ENCODE measurements around the gene EXOSC7.
"Not testable (repeated sequence)": the region's sequence is repeated elsewhere in the genome, so short reads cannot be mapped to it uniquely, and the experiment has no call there.

The EXOSC7 gene

GRCh38 chr3:44976002-44976815 lies at the start of gene EXOSC7, which contains the start of gene ZDHHC3:
Gene EXOSC7, plus strand, starts transcription at chr3:44976244. Its CDS starts 34 bp downstream, at chr3:44976278.
Gene ZDHHC3, minus strand, starts transcription at chr3:44976174. Its CDS starts 16,738 bp downstream, at chr3:44959436.
- peak within 1 kb of the TSS; percentile 79 for H3K27ac ChIP-seq
- peak; percentile 57 for DNase-seq (ENCODE audit: low read depth, low spot score)

- H3K27ac ChIP-seq: no peak overlapping the region
- no peak for DNase-seq (ENCODE audit: low read depth, low spot score)
Measured at GRCh38 chr3:44926921-44927320, 49.1 kb upstream of the EXOSC7 start.

DNA sequence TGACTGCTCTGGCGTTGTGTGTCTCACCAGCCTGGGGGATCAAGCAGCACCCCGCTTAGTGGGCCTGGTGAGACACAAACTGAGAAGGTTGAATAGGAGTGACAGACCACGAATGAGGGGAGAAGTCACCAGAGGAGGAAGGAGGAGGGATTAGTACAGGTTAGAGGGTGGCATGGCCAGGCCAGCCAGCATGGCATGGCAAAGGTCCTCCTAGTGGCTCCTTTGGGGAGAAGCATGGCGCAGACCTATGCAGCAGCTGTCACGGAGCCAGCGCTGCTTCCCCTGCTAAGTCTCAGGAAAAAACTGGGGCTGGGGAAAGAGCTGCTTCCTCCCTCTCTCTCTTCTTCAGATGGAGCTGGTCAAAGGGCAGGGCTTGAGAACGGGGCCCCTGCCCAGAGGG lies 48.7 kb upstream of the EXOSC7 start:
- DNase-seq (ENCODE audit: low read depth, low spot score): no peak
- no peak overlapping the region for H3K27ac ChIP-seq

DNA sequence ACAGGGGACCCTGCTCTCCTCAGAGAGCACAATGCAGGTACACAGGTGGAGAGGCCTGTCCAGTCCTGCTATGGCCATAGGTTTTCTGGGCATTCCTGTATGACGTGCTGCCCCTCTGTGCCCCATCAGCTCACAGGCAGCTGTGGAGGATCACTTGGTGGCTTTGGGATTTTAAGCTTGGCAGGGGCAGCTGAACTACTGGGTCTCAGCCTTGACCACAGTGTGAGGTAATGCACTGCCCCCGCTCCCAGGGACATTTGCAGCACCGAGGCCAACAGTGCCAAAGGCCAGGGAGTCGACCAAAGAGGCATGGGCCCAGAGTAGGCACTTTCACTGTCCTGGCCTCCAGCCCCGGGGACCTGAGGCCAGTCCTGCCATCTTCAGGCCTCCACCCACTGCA lies 46.3 kb upstream of the EXOSC7 start:
- no peak overlapping the region for H3K27ac ChIP-seq

GRCh38 chr3:44930911-44931310 lies 45.1 kb upstream of the EXOSC7 start:
- H3K27ac ChIP-seq: no peak overlapping the region
- no peak for DNase-seq (ENCODE audit: low read depth, low spot score)

More for the DNA sequence above, 46.3 kb upstream of the EXOSC7 start:
- no peak for DNase-seq (ENCODE audit: low read depth, low spot score)

DNA sequence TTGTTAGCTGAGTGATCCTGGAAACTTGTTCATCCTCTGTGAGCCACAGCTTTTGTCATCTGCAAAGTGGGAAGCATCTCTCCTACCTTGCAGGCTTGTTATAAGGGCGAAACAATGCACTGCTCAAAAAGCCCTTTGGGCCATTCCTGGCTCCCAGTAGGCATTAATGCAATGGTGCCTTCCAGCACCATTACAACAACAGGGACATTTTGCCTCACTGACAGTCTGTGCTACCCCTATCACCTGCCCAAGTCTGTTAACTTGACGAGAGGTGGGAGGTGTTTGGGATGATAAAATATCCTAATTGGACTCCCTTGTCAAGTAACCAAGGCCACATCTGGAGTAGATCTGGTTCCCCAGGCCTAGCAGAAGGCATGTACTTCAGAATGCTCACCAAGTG lies 44.3 kb upstream of the EXOSC7 start:
- no peak overlapping the region for H3K27ac ChIP-seq
- no peak for DNase-seq (ENCODE audit: low read depth, low spot score)

DNA sequence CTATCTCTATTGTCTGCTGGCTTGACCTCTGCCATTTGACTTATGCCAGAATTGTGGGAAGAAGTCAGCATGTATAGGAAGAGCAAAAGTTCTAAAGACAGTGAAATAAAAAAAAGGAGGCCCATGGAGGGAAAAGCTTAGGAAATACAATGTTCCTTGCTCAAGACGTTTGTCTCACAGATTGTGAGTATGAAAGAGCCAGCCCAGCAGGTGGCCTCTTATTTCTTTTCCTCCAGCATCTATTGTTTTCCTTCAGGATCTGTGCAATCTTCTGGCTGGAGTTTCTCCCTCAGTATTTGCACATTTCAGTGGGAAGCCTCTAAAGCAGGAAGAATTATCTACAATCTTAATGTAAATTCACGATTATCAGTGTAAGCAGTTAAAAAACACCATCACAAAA lies 43.8 kb upstream of the EXOSC7 start:
- DNase-seq (ENCODE audit: low read depth, low spot score): no peak
- H3K27ac ChIP-seq: no peak overlapping the region

DNA sequence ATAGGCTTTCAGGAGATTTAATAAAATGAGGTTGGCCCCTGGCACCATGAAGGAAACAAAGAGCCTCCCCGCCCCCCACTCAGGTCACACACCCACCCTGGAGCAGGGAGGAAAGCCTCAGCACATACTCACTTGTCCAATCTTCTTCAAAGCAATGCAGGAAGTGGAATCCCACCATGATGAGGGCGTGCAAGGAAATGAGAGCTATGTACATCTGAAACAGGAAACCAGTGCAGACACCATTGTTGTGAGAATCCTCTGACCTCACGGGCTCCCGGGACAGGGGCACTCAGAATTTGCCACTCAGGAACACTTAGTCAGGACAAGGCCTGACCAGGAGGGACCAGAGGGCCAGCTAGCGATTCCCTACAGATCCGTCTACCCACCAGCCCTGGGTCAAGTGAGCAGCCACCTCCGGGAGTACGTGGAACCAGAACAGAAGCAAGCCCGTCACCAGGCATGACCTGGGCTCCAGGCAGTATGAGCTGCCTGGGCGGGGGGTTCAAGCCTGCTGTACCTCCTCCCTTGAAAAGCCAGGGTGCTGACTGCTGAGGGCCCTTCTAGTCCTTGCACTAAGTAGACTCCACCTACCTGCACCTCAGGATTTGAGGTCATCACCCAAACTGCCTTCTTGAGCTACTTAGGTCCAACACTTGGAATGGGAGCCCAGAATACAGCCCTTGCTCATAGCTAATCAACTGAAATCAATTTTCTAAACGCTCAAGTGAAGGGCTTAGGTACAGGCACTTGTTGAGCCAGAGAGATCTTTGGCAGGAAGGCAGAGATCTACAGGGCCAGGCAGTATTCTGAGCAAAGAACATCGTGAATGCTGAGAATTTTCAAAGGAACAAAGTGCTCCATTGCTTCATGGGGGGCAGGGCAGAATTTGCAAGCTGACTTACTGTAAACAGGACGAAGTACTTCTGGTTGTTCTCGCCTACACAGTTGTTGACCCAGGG lies 42.8 kb upstream of the EXOSC7 start:
- no peak for DNase-seq (ENCODE audit: low read depth, low spot score)
- no peak overlapping the region for H3K27ac ChIP-seq

DNA sequence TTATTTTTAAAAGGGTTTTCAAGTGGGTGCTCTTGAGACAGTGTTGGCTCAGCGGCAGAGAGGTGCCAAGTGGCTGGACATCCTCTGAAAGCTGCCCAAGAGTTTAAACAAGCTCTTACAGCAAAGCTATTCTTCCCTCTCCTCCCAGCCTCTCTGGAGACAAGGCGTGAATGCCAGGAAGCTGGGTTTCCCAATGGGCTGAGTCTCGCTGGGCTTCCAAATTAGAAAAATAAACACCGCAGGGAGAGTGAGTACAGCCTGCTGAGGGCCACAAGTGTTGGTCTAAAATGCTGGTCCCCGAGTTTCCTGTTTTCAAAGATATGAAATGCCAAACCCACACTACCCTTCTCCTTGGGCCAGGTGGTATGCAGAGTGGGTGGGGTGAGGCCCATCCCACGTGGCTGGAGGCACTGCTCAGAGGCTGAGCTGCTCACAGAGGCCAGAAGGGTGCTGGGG lies 36.4 kb upstream of the EXOSC7 start:
- no peak overlapping the region for H3K27ac ChIP-seq
- DNase-seq (ENCODE audit: low read depth, low spot score): no peak

GRCh38 chr3:44942202-44942921 lies 33.7 kb upstream of the EXOSC7 start:
- H3K27ac ChIP-seq: peak overlapping the region; percentile 19
- DNase-seq (ENCODE audit: low read depth, low spot score): no peak

DNA sequence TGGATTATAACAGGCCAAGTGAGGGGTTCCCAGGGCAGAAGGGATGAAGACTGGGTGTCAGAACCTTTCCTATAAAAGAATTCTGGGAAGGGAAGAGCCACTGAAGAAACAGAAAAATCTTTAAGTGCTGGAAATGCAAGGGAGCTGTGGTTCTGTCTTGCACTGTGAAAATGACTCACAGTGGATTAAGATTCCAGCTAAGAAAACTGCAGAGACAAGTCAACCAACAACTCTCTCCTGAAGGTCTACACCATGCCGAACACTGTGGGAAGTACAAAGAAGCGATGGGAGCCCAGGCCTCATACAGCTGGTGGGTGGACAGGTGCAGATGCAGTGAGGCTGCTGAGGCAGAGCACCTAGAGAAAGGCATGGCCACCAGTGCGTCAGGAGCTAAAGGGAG lies 27.8 kb upstream of the EXOSC7 start:
- no peak for DNase-seq (ENCODE audit: low read depth, low spot score)
- no peak overlapping the region for H3K27ac ChIP-seq

DNA sequence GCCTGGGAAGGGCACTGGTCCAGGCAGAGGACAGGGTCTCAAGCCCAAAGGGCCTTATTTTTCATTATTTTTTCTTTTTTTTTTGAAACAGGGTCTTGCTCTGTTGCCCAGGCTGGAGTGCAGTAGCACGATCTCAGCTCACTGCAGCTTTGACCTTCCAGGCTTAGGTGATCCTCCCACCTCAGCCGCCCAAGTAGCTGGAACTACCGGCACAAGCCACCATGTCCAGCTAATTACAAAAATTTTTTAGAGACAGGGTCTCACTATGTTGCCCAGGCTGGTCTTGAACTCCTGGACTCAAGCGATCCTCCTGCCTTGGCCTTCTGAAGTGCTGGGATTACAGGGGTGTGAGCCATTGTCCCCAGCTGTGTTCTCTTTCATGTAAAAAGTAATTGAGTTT lies 26.3 kb upstream of the EXOSC7 start:
- not testable (repeated sequence) for H3K27ac ChIP-seq; DNase-seq (ENCODE audit: low read depth, low spot score)

DNA sequence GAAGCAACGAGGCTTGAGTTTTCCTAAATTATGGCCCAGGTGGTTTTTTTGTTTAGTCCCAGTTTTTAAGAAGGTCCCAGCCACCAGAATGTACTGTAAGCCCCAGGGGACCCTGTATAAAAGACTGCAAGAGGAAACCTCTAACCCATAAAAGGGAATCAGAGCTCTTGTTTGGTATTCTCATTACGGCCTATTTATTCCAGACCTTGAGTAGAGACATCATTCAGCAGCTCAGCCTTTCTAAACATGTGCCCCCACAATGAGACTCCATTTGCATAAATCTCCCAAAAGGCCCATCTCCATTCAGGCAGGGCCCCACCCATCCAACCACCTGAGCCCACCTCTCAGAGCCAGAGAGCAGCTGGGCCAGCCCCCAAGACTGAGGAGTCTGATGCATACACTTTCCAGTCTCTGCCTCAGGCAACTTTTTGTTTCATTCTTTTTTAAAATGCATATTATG lies 25.7 kb upstream of the EXOSC7 start:
- DNase-seq (ENCODE audit: low read depth, low spot score): no peak
- no peak overlapping the region for H3K27ac ChIP-seq

DNA sequence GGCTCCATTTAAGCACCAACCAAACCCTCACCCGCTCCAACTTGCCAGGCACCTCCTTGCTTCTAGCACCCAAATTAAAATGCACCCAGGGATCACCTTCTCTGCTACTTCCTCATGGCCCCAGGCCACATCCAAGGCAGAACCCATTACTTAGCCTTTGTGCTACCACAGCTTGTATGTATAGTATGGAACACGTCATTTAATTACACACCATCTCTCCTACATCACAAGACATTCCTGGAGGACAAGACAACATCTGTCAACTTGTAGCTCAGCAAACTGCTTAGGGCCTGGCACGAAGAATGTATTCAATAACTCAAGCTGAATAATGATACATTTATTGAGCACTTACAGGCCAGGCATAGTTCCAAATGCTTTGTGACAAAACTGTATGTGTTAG lies 23.4 kb upstream of the EXOSC7 start:
- DNase-seq (ENCODE audit: low read depth, low spot score): no peak
- no peak overlapping the region for H3K27ac ChIP-seq

- H3K27ac ChIP-seq: no peak overlapping the region
- no peak for DNase-seq (ENCODE audit: low read depth, low spot score)
Measured at GRCh38 chr3:44954304-44954703, 21.7 kb upstream of the EXOSC7 start.

GRCh38 chr3:44954962-44955361 lies 21.1 kb upstream of the EXOSC7 start:
- DNase-seq (ENCODE audit: low read depth, low spot score): no peak
- H3K27ac ChIP-seq: no peak overlapping the region

DNA sequence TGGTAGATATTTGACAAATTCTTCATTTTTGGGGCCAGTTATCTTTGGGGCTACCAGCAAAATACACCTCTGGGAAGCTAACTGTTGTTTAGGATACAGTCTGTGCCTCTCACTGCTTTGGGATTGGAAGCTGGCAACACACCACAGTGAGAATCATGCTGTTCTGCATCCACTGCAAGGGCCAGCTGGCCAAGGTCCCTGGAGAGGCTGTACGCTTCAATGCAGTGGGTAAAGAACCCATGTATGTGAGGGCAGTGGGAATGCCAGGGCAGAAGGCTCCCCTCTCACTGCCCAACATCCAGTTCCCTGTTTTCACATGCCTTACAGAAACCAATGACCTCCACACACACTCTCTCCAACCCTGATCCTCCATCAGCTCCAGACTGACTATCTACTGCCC lies 20.1 kb upstream of the EXOSC7 start:
- no peak overlapping the region for H3K27ac ChIP-seq

DNA sequence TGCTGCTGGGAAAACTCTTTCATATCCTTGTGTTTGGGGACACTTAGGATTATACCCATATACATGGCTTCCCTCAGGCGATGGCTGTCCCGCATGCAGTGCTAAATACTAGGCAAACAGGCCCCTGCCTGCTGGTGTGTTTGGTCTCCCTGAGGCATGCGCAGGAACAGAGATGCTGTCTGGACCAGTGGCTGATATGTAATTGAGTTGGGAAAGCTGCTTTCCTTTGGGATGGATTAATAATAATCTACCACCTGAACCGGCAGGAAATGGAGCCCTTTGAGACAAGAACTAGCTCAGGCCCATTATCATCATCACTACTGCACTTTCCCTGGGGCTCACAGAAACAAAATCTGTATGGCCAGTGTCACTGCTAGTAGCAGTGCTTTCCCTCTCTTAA lies 18.1 kb upstream of the EXOSC7 start:
- no peak overlapping the region for H3K27ac ChIP-seq
- no peak for DNase-seq (ENCODE audit: low read depth, low spot score)

More for the DNA sequence above, 20.1 kb upstream of the EXOSC7 start:
- no peak for DNase-seq (ENCODE audit: low read depth, low spot score)

- H3K27ac ChIP-seq: peak overlapping the region; percentile 9
- no peak for DNase-seq (ENCODE audit: low read depth, low spot score)
Measured at GRCh38 chr3:44958386-44958785, 17.7 kb upstream of the EXOSC7 start.

- DNase-seq (ENCODE audit: low read depth, low spot score): no peak
- H3K27ac ChIP-seq: no peak overlapping the region
Measured at GRCh38 chr3:44960387-44961026, 15.5 kb upstream of the EXOSC7 start.

Data from epithelial cell of prostate (primary cell).